NT2/D1 (cell line): ENCODE results near the gene OR5B17.

ENCODE experiments used
- DNase-seq: peaks from one replicate; pipeline ENCODE4 v3.0.0-alpha.2; 2011; ENCODE audit warnings: low read depth, low spot score
- H3K27me3 ChIP-seq: 2 replicates; pipeline ENCODE4 v1.6.0; 2011; ENCODE audit warnings: mild to moderate bottlenecking; ENCODE audit not compliant: insufficient read length, insufficient read depth
- H3K36me3 ChIP-seq: 2 replicates; pipeline ENCODE4 v1.6.1; 2011; ENCODE audit warnings: mild to moderate bottlenecking, low read length, mixed read lengths; ENCODE audit not compliant: insufficient read depth, insufficient read length
- H3K4me1 ChIP-seq: 2 replicates; pipeline ENCODE4 v1.5.1; 2011; ENCODE audit not compliant: insufficient read depth, insufficient read length
- H3K4me3 ChIP-seq: 2 replicates; pipeline ENCODE4 v1.5.1; 2011; ENCODE audit warnings: low read depth; ENCODE audit not compliant: insufficient read length
- H3K9ac ChIP-seq: 2 replicates; pipeline ENCODE4 v1.6.0; 2011; ENCODE audit warnings: low read depth; ENCODE audit not compliant: insufficient read length
- H3K9me3 ChIP-seq: 2 replicates; pipeline ENCODE4 v1.5.1; 2011; ENCODE audit warnings: mild to moderate bottlenecking, low read length; ENCODE audit not compliant: insufficient read depth
- SUZ12 ChIP-seq: IDR thresholded peaks from 2 replicates; pipeline ENCODE4 v1.6.1; 2011; ENCODE audit not compliant: insufficient read length, insufficient read depth; ENCODE audit errors: extremely low read depth
- YY1 ChIP-seq: IDR thresholded peaks from 2 replicates; pipeline ENCODE4 v1.6.1; 2011; ENCODE audit not compliant: insufficient read length, insufficient read depth
- ZNF274 ChIP-seq: IDR thresholded peaks from 2 replicates; pipeline ENCODE4 v1.6.1; 2011; ENCODE audit warnings: mild to moderate bottlenecking, low read depth, low read length

Gene OR5B17

DNA sequence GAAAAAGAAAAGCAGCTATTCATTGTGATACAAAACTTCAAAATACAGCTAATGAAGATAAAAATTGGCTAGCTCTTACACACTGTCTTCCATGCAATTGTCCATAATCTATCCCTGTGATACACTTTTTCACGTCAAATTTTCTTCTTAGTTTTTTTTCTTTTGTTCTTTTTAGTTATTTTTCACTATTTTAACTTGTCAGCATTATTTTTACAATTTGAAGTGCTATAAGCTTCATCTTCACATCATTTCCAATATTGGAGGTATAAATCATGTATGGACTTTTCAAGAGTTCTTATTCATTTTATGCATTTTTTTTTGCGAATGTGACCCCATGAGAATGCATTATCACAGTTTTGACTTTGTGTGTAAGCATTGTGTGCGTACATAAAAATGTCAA is 4.1 kb downstream of the OR5B17 start:
- Histone ChIP-seq H3K27me3 (no peaks in the 10 kb centered on the region), H3K9ac (no peak overlapping the region), H3K36me3 (no peaks in the 10 kb centered on the region), H3K9me3 (no peaks in the 10 kb centered on the region), H3K4me3 (no peak overlapping the region), H3K4me1 (no peaks in the 10 kb centered on the region)
- DNase-seq = no peak
- TF ChIP-seq SUZ12 = no peak

GRCh38 chr11:58345204-58345603 is 13.7 kb downstream of the OR5B17 start:
- Histone ChIP-seq H3K4me3 (no peak overlapping the region), H3K36me3 (no peaks in the 10 kb centered on the region), H3K27me3 (no peaks in the 10 kb centered on the region), H3K4me1 (no peaks in the 10 kb centered on the region), H3K9me3 (no peaks in the 10 kb centered on the region), H3K9ac (no peak overlapping the region)
- no peak for DNase-seq
- TF ChIP-seq ZNF274 = no peak
- TF ChIP-seq SUZ12 = no peak
- TF ChIP-seq YY1 = no peak

DNA sequence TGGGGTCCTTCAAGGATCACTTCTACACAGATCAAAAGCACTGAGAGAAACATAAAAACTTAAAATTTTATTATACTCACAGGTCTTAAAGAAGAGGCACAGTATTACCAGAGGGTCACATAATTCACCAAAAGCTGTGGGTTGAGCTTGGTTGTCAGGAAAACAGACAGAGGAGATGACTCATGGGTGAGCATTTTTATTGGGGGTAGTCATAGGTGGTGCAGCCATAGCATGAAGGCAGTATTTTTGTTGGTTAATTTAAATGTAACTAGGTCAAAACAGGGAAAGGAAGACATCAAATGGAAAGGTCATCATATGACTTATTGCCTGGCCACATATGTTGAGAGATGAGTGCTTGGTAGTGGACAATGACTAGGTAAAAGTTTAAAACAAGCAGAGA is 24.2 kb downstream of the OR5B17 start:
- TF ChIP-seq SUZ12 = no peak
- no peak for TF ChIP-seq ZNF274
- no peak for TF ChIP-seq YY1
- no peaks in the 10 kb centered on the region for H3K4me1 ChIP-seq
- H3K27me3 ChIP-seq = no peaks in the 10 kb centered on the region
- no peak overlapping the region for H3K9ac ChIP-seq
- no peak overlapping the region for H3K4me3 ChIP-seq
- no peaks in the 10 kb centered on the region for H3K36me3 ChIP-seq
- DNase-seq = peak; percentile 5
- peaks cover 9% of the 10 kb centered on the region; the same call in 1 of the 2 replicates for H3K9me3 ChIP-seq

- Histone ChIP-seq H3K9me3 (peaks cover 13% of the 10 kb centered on the region; the same call in 1 of the 2 replicates), H3K9ac (no peak overlapping the region), H3K27me3 (no peaks in the 10 kb centered on the region), H3K4me1 (no peaks in the 10 kb centered on the region), H3K36me3 (no peaks in the 10 kb centered on the region), H3K4me3 (no peak overlapping the region)
- no peak for TF ChIP-seq ZNF274
- no peak for TF ChIP-seq SUZ12
- no peak for TF ChIP-seq YY1
- no peak for DNase-seq
Measured at GRCh38 chr11:58330861-58331260, 28.0 kb downstream of the OR5B17 start.

- no peaks in the 10 kb centered on the region for H3K27me3 ChIP-seq
- H3K4me3 ChIP-seq = no peak overlapping the region
- no peaks in the 10 kb centered on the region for H3K36me3 ChIP-seq
- H3K4me1 ChIP-seq = no peaks in the 10 kb centered on the region
- DNase-seq = no peak
- TF ChIP-seq YY1 = no peak
- no peak for TF ChIP-seq ZNF274
- TF ChIP-seq SUZ12 = no peak
- H3K9ac ChIP-seq = no peak overlapping the region
- H3K9me3 ChIP-seq = no peaks in the 10 kb centered on the region
Measured at GRCh38 chr11:58318532-58318931, 40.3 kb downstream of the OR5B17 start.

DNA sequence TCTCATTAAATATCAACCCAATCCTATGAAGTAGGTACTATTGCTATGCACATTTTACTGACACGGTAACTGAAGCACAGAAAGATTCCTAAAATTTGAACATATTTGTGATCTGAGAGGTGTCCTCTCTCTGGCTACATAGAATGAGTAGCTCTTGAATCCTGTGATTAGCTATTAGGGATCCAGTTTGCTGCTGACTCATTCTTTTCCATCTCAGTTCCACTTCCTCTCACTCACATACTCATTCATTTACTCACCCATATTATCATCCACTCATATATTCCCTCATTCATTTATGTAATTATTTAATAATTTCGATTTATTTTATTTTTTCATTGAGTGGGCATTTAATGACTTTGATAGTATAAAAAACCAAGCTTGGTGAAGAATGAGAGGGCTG is 42.7 kb downstream of the OR5B17 start:
- TF ChIP-seq SUZ12 (no peak), YY1 (no peak), ZNF274 (no peak)
- no peaks in the 10 kb centered on the region for H3K4me1 ChIP-seq
- DNase-seq = no peak
- no peak overlapping the region for H3K9ac ChIP-seq
- H3K9me3 ChIP-seq = peaks cover 4% of the 10 kb centered on the region; the same call in 1 of the 2 replicates
- no peak overlapping the region for H3K4me3 ChIP-seq
- no peaks in the 10 kb centered on the region for H3K27me3 ChIP-seq
- H3K36me3 ChIP-seq = no peaks in the 10 kb centered on the region
